Kasumi-1 (cell line): Measurements from ENCODE around the gene FOXS1.
A peak's percentile ranks its signal among the peaks of the same experiment; 100 is the strongest.

ENCODE experiments used
- DNase-seq, 2 experiments: peaks; one replicate each; lab custom pipeline; 2025; lab: John Stamatoyannopoulos, UW

Gene FOXS1

GRCh38 chr20:31845300-31845863 is at the start of gene FOXS1:
Gene FOXS1, minus strand, starts transcription at chr20:31845604. Its CDS starts 62 bp downstream, at chr20:31845542.
- DNase-seq = no peak

- no peak for DNase-seq
Observed at GRCh38 chr20:31890646-31891045, 45.2 kb upstream of the FOXS1 start.

- DNase-seq = no peak
Observed at GRCh38 chr20:31883829-31884228, 38.4 kb upstream of the FOXS1 start.

DNA sequence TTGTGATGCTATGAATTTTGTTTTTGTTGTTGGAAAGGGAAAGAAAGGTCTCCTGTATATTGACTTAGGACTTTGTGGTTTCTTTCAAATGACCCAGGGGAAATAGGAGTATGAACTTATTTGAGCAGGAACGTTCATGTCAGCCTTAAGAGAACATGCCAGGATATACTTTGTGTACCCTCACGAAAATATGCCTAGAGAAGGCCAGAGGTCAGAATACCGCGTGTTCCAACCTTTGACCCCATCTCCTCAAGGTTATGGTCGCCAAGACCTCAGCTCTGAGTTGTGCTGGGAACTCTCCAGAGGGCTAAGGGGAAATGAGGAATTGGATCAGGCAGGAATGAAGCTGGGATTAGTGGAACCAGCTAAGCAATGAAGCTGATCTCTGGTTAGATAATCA is 36.5 kb upstream of the FOXS1 start:
- DNase-seq = no peak

GRCh38 chr20:31879143-31879987 is 34.0 kb upstream of the FOXS1 start:
- peak; percentile 79 to 87 for DNase-seq

DNA sequence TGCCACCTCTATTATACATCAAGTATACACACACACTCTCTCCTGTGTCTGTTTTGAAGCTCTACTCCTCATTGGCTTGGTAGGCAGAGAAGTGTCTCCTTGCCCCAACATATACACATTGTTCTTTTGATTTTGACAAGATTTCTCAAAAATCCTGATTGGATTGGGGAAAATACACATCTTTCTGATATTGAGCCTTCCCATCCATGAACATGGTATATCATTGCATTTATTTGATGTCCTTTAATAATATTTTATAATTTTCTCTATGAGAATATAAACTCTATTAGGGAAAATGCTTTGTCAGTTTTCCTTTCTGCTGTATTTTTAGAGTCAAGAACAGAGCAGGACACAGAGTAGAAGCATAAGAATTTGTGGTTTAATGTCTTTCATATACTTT is 32.3 kb upstream of the FOXS1 start:
- no peak for DNase-seq

GRCh38 chr20:31875671-31876070 is 30.3 kb upstream of the FOXS1 start:
- no peak for DNase-seq

GRCh38 chr20:31872406-31872805 is 27.0 kb upstream of the FOXS1 start:
- no peak for DNase-seq

GRCh38 chr20:31871618-31871954 is 26.2 kb upstream of the FOXS1 start:
- DNase-seq = no peak

- DNase-seq = no peak
Observed at GRCh38 chr20:31870726-31871617, 25.6 kb upstream of the FOXS1 start.

- no peak for DNase-seq
Observed at GRCh38 chr20:31869942-31870725, 24.7 kb upstream of the FOXS1 start, which contains the start of the genes DUSP15 and TTLL9. Gene DUSP15, minus strand, starts transcription at chr20:31870527. Its CDS starts 190 bp downstream, at chr20:31870337. Gene TTLL9, plus strand, starts transcription at chr20:31870634. Its CDS starts 493 bp downstream, at chr20:31871127.

DNA sequence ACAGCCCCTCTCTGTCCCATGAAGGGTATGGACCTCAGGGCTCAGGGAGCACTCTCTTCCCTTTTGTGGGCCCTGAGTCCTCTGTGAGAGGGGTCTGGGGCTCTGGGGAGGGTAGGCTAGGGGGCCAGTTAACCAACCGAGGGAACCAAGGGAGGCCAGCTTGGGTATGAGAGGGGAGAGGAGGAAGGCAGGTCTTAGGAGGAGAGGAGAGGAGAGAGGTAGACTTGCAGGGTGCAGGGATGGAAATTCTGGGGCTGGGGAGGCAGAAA is 24.2 kb upstream of the FOXS1 start:
- DNase-seq = no peak

- DNase-seq = no peak
Observed at GRCh38 chr20:31868853-31869672, 23.7 kb upstream of the FOXS1 start.

GRCh38 chr20:31866221-31866620 is 20.8 kb upstream of the FOXS1 start:
- no peak for DNase-seq

- DNase-seq = no peak
Observed at GRCh38 chr20:31864521-31865400, 19.4 kb upstream of the FOXS1 start.

- DNase-seq = no peak
Observed at GRCh38 chr20:31863296-31864085, 18.1 kb upstream of the FOXS1 start.

GRCh38 chr20:31862506-31862905 is 17.1 kb upstream of the FOXS1 start:
- DNase-seq = no peak

DNA sequence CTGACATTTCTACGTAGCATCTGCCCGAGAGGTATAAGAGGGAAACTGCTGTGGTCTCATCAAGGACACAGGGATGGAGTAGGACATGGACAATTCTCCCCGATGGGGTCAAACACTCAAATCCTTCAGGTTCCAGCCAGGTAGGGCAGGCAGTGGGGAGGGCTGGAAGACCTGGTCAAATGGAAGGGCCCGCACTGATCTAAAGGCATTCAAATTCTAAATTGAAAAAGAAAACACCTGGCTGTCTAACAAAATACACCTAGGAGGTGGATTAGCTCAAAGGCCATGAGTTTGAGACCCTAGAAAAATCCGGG is 16.7 kb upstream of the FOXS1 start:
- no peak for DNase-seq

DNA sequence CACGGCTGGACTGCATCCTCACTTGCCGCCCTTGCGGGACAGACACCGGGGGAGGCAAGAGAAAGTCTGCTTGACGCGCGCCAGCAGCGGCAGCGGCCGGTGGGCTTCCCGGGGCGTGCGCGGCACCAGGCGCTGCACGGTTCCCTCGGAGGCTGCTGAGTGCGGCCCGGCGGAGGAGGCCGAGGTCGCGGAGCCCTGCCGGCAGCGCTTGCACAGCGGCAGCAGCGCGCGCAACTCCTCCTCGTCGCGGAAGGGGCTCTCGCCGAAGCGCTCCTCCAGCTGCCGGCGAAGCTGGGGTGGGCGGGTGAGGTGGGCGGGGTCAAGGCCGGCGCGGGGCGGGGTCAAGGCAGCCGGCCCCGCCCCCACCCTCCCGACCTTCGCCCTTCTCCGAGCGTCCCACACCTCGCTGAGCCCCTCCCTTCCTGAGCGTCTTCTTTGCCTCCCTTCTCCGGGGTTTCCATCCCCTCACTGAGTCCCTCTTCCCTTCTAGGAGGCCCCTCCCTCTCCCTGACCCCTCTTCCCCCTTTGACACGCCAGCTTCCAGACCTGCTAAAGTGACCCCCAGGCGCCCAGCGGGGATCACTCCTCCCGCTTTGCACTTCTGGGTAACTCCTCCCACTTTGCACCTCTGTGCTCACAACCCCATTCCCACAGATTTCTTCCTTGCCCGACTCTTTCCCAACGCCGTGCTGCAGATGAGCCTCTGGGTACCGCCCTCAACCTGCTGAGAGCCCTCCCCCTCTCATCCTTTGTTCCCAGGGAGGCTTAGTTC is 16.2 kb upstream of the FOXS1 start:
- peak; percentile 54 to 67 for DNase-seq
